ENCODE data around the gene PKNOX2.
A peak's percentile ranks its signal among the peaks of the same experiment; 100 is the strongest.

Gene PKNOX2

GRCh38 chr11:125376117-125376516 lies 211.6 kb downstream of the PKNOX2 start:
- H3K4me3 ChIP-seq (ENCODE audit: control insufficient read depth, low read depth, low read length), result no peak overlapping the region
- no peak for TF ChIP-seq CTCF (conservative IDR thresholded peaks at IDR 0.05; ENCODE audit: control insufficient read depth, insufficient read depth, low read depth, low read length)
- DNase-seq (ENCODE audit: low read depth), result peak; percentile 5

- no peak for TF ChIP-seq CTCF (conservative IDR thresholded peaks at IDR 0.05; ENCODE audit: control insufficient read depth, insufficient read depth, low read depth, low read length)
- no peak overlapping the region for H3K4me3 ChIP-seq (ENCODE audit: control insufficient read depth, low read depth, low read length)
- DNase-seq (ENCODE audit: low read depth), result peak; percentile 17
Observed at GRCh38 chr11:125376856-125377255, 212.3 kb downstream of the PKNOX2 start.

- H3K4me3 ChIP-seq (ENCODE audit: control insufficient read depth, low read depth, low read length), result no peak overlapping the region
- DNase-seq (ENCODE audit: low read depth), result no peak
- no peak for TF ChIP-seq CTCF (conservative IDR thresholded peaks at IDR 0.05; ENCODE audit: control insufficient read depth, insufficient read depth, low read depth, low read length)
Observed at GRCh38 chr11:125378083-125378482, 213.5 kb downstream of the PKNOX2 start.

- H3K4me3 ChIP-seq (ENCODE audit: control insufficient read depth, low read depth, low read length), result no peak overlapping the region
- DNase-seq (ENCODE audit: low read depth), result no peak
- no peak for TF ChIP-seq CTCF (conservative IDR thresholded peaks at IDR 0.05; ENCODE audit: control insufficient read depth, insufficient read depth, low read depth, low read length)
Observed at GRCh38 chr11:125378571-125378970, 214.0 kb downstream of the PKNOX2 start.

- H3K4me3 ChIP-seq (ENCODE audit: control insufficient read depth, low read depth, low read length), result no peak overlapping the region
- no peak for DNase-seq (ENCODE audit: low read depth)
- no peak for TF ChIP-seq CTCF (conservative IDR thresholded peaks at IDR 0.05; ENCODE audit: control insufficient read depth, insufficient read depth, low read depth, low read length)
Observed at GRCh38 chr11:125379565-125379964, 215.0 kb downstream of the PKNOX2 start.

- DNase-seq (ENCODE audit: low read depth), result no peak
- H3K4me3 ChIP-seq (ENCODE audit: control insufficient read depth, low read depth, low read length), result no peak overlapping the region
- no peak for TF ChIP-seq CTCF (conservative IDR thresholded peaks at IDR 0.05; ENCODE audit: control insufficient read depth, insufficient read depth, low read depth, low read length)
Observed at GRCh38 chr11:125379981-125380380, 215.4 kb downstream of the PKNOX2 start.

Data from fibroblast of mammary gland (primary cell).